Muscle layer of duodenum (tissue), 2 donors: ENCODE results near the gene PGPEP1.
A peak's percentile ranks its signal among the peaks of the same experiment; 100 is the strongest.

ENCODE experiments used
- H3K27ac ChIP-seq: one replicate; pipeline ENCODE4 v1.7.0; 2013; ENCODE audit warnings: mild to moderate bottlenecking, low read length
- H3K27me3 ChIP-seq: one replicate; pipeline ENCODE4 v1.7.0; 2013; ENCODE audit warnings: low read depth, mild to moderate bottlenecking, control low read depth, low read length
- H3K36me3 ChIP-seq, 2 donors: one replicate each; pipeline ENCODE4 v1.7.0; 2013; ENCODE audit warnings: low read length in 2 of 2, control low read depth in 1 of 2, mild to moderate bottlenecking in 1 of 2; ENCODE audit not compliant: insufficient read depth in 2 of 2, control insufficient read depth in 1 of 2
- H3K4me1 ChIP-seq, 2 donors: one replicate each; pipeline ENCODE4 v1.7.0; 2013; ENCODE audit warnings: low read length in 2 of 2, mild to moderate bottlenecking in 2 of 2, control low read depth in 1 of 2, moderate library complexity in 1 of 2; ENCODE audit not compliant: insufficient read depth in 2 of 2, control insufficient read depth in 1 of 2
- H3K4me3 ChIP-seq, 2 donors: one replicate each; pipeline ENCODE4 v1.7.0; 2013; ENCODE audit warnings: low read length in 2 of 2, low read depth in 1 of 2, mild to moderate bottlenecking in 1 of 2
- H3K9me3 ChIP-seq, 2 donors: one replicate each; pipeline ENCODE4 v1.7.0; 2013; ENCODE audit warnings: low read length in 2 of 2, control low read depth in 1 of 2, mild to moderate bottlenecking in 1 of 2; ENCODE audit not compliant: control insufficient read depth in 1 of 2
- donor health status: healthy.

PGPEP1 gene

GRCh38 chr19:18299654-18300053 is 40.7 kb upstream of the PGPEP1 start:
- Histone ChIP-seq H3K27ac (no peak overlapping the region), H3K36me3 (peaks cover 0 to under 1% of the 10 kb centered on the region in 2 donors), H3K27me3 (no peaks in the 10 kb centered on the region), H3K9me3 (no peaks in the 10 kb centered on the region), H3K4me1 (peaks cover 0 to 23% of the 10 kb centered on the region in 2 donors), H3K4me3 (no peak overlapping the region)

GRCh38 chr19:18300930-18301717 is 39.3 kb upstream of the PGPEP1 start:
- Histone ChIP-seq H3K4me1 (peaks cover 0 to 34% of the 10 kb centered on the region in 2 donors), H3K36me3 (peaks cover 0 to 6% of the 10 kb centered on the region in 2 donors), H3K9me3 (no peaks in the 10 kb centered on the region), H3K4me3 (no peak overlapping the region), H3K27me3 (no peaks in the 10 kb centered on the region), H3K27ac (no peak overlapping the region)

GRCh38 chr19:18301718-18302111 is 38.7 kb upstream of the PGPEP1 start:
- Histone ChIP-seq H3K27me3 (no peaks in the 10 kb centered on the region), H3K9me3 (no peaks in the 10 kb centered on the region), H3K4me1 (peaks cover 0 to 40% of the 10 kb centered on the region in 2 donors), H3K27ac (no peak overlapping the region), H3K36me3 (peaks cover 0 to 8% of the 10 kb centered on the region in 2 donors), H3K4me3 (no peak overlapping the region)

- Histone ChIP-seq H3K4me3 (peak overlapping the region; percentile 54 to 59), H3K27ac (peak overlapping the region; percentile 98), H3K4me1 (peaks cover 0 to 43% of the 10 kb centered on the region in 2 donors), H3K27me3 (no peaks in the 10 kb centered on the region), H3K9me3 (no peaks in the 10 kb centered on the region), H3K36me3 (peaks cover 0 to 18% of the 10 kb centered on the region in 2 donors)
These were observed 36.3 kb upstream of the PGPEP1 start for GRCh38 chr19:18304208-18304457.

- Histone ChIP-seq H3K9me3 (no peaks in the 10 kb centered on the region), H3K27me3 (no peaks in the 10 kb centered on the region), H3K4me3 (peak overlapping the region; percentile 54 to 59), H3K36me3 (peaks cover 0 to 24% of the 10 kb centered on the region in 2 donors), H3K27ac (peak overlapping the region; percentile 98), H3K4me1 (peaks cover 0 to 43% of the 10 kb centered on the region in 2 donors)
These were observed 35.7 kb upstream of the PGPEP1 start for GRCh38 chr19:18304458-18305310.

- H3K27ac ChIP-seq = peak overlapping the region; percentile 36
- H3K4me1 ChIP-seq = peaks cover 0 to 36% of the 10 kb centered on the region in 2 donors
These were observed 34.0 kb upstream of the PGPEP1 start for GRCh38 chr19:18306209-18306887.

GRCh38 chr19:18306888-18307260 is 33.5 kb upstream of the PGPEP1 start:
- Histone ChIP-seq H3K9me3 (no peaks in the 10 kb centered on the region), H3K27ac (no peak overlapping the region), H3K36me3 (peaks cover 0 to 34% of the 10 kb centered on the region in 2 donors), H3K27me3 (no peaks in the 10 kb centered on the region), H3K4me1 (peaks cover 0 to 32% of the 10 kb centered on the region in 2 donors), H3K4me3 (no peak overlapping the region)

More at GRCh38 chr19:18306209-18306887, 34.0 kb upstream of the PGPEP1 start:
- no peaks in the 10 kb centered on the region for H3K9me3 ChIP-seq
- H3K36me3 ChIP-seq = peaks cover 0 to 34% of the 10 kb centered on the region in 2 donors
- H3K4me3 ChIP-seq = no peak overlapping the region
- no peaks in the 10 kb centered on the region for H3K27me3 ChIP-seq

- no peaks in the 10 kb centered on the region for H3K27me3 ChIP-seq
- H3K4me1 ChIP-seq = peaks cover 0 to 32% of the 10 kb centered on the region in 2 donors
- peaks cover under 1 to 38% of the 10 kb centered on the region in 2 donors for H3K36me3 ChIP-seq
- no peak overlapping the region for H3K4me3 ChIP-seq
- no peak overlapping the region for H3K27ac ChIP-seq
- no peaks in the 10 kb centered on the region for H3K9me3 ChIP-seq
These were observed 33.1 kb upstream of the PGPEP1 start for GRCh38 chr19:18307271-18307681.

GRCh38 chr19:18308051-18308947 is 32.1 kb upstream of the PGPEP1 start:
- Histone ChIP-seq H3K4me3 (no peak overlapping the region), H3K27me3 (no peaks in the 10 kb centered on the region), H3K36me3 (peaks cover 5 to 43% of the 10 kb centered on the region in 2 donors), H3K4me1 (peaks cover 0 to 29% of the 10 kb centered on the region in 2 donors), H3K9me3 (no peaks in the 10 kb centered on the region), H3K27ac (no peak overlapping the region)

- Histone ChIP-seq H3K27ac (no peak overlapping the region), H3K9me3 (no peaks in the 10 kb centered on the region), H3K27me3 (no peaks in the 10 kb centered on the region), H3K4me3 (no peak overlapping the region), H3K36me3 (peaks cover 5 to 46% of the 10 kb centered on the region in 2 donors), H3K4me1 (peaks cover 0 to 23% of the 10 kb centered on the region in 2 donors)
These were observed 31.5 kb upstream of the PGPEP1 start for GRCh38 chr19:18308948-18309325.
